ENCODE measurements around the gene ZMYM2. TPM values are rescaled to one million over a fixed set of nuclear protein-coding genes. Genes with fewer than 3 reads are reported as not detected.

ZMYM2 gene
- total and polyA plus RNA-seq, 5 experiments from 2014 or later, result 8.4 to 133 (median 13.7) TPM

DNA sequence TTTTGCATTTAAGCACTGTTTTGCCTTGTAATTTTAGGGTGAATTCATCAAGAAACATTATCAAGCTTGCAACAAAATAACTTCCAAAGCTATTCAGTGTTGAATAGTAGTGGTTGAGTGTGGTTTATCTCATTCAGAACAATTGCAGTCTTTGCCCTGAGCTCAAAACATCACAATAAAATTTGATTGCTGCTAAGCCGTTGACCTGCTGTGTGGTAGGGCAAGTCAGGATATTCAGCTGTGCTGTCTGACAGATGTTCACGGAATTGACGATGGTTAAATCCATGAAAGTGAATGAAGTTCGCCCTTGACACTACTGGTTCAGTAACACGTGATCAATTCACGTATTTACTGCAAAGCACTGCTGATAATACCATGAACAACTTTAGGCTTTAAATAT is 135.4 kb downstream of the ZMYM2 start:
- Mint-ChIP-seq H3K9me3 (no peaks in the 10 kb centered on the region), H3K27ac (no peak overlapping the region), H3K27me3 (peaks cover 0 to 9% (median 3%) of the 10 kb centered on the region in 5 donors), H3K4me1 (peaks cover 0 to 2% (median 0%) of the 10 kb centered on the region in 4 donors), H3K4me3 (no peak overlapping the region), H3K36me3 (no peaks in the 10 kb centered on the region)
- DNase-seq, result no peak
- POLR2A ChIA-PET, result no interaction called here
- ATAC-seq, result no peak

DNA sequence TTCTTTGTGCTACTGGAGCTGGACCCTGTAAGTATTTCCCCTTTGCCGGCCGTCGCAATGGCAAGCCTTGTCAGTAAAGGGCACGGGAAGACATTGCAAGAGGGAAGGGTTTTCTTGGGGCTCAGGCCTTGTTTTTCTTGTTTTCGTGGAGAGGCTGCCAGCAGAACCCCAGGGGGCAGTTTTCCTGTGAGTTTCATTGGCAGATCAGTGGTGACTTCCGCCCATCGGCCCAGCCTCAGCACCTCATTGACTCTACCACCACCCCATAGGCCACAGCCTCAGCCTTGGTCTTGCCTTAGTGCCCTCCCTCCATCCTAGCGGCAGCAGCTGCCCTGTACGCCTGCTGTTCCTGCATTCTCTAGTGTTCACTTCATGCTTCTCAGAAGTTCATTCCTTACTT is 140.8 kb downstream of the ZMYM2 start:
- H3K27ac Mint-ChIP-seq, result no peak overlapping the region
- POLR2A ChIA-PET, result no interaction called here
- peaks cover 0 to 2% (median 0%) of the 10 kb centered on the region in 4 donors for H3K4me1 Mint-ChIP-seq
- ATAC-seq, result no peak
- H3K36me3 Mint-ChIP-seq, result no peaks in the 10 kb centered on the region
- DNase-seq, result no peak
- H3K27me3 Mint-ChIP-seq, result peaks cover 18 to 57% (median 32%) of the 10 kb centered on the region in 5 donors
- no peak overlapping the region for H3K4me3 Mint-ChIP-seq
- no peaks in the 10 kb centered on the region for H3K9me3 Mint-ChIP-seq

DNA sequence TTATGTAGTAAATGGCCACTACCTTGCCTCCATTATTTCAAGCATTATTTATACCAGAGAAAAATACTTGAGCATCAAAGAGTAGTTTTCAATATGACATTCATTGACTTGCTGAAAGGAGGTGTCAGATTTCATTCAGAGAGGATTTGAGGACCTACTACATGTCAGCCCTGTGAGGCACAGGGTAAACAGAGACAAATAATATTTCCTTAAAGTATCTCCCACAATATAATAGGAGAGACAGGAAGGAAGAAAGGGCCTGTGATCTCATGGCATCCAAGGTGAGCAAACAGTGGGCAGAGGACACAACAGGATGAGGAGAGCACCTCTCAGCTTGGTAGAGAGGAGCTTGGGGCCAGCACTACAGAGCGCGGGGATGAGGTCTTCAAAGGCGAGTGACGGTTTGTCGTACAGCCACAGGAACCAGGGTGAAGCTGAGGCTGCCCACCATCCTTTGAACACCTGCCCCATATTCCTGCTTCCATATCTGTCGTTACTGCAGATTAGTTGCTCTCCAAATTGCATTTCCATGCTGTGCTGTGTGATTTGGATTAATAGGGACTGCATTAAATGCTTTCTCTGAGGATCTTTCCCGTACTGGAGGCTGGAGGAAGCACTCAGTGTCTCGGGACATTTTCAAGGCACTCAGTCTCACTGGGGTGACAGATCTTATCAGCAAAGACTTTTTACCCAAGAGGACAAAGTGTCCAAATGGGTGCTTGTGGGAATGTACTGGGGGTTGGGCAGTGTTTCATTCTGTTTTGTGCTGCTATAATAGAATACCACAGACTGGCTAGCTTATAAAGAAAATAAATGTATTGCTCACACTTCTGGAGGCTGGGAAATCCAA is 143.2 kb downstream of the ZMYM2 start:
- H3K9me3 Mint-ChIP-seq, result no peaks in the 10 kb centered on the region
- H3K27ac Mint-ChIP-seq, result no peak overlapping the region
- no peak overlapping the region for H3K4me3 Mint-ChIP-seq
- peaks cover 32 to 74% (median 47%) of the 10 kb centered on the region in 5 donors for H3K27me3 Mint-ChIP-seq
- POLR2A ChIA-PET, result no interaction called here
- peaks cover 0 to 3% (median 0%) of the 10 kb centered on the region in 4 donors for H3K4me1 Mint-ChIP-seq
- ATAC-seq, result no peak
- no peak for DNase-seq
- H3K36me3 Mint-ChIP-seq, result peaks cover 0 to 4% (median 0%) of the 10 kb centered on the region in 3 donors

DNA sequence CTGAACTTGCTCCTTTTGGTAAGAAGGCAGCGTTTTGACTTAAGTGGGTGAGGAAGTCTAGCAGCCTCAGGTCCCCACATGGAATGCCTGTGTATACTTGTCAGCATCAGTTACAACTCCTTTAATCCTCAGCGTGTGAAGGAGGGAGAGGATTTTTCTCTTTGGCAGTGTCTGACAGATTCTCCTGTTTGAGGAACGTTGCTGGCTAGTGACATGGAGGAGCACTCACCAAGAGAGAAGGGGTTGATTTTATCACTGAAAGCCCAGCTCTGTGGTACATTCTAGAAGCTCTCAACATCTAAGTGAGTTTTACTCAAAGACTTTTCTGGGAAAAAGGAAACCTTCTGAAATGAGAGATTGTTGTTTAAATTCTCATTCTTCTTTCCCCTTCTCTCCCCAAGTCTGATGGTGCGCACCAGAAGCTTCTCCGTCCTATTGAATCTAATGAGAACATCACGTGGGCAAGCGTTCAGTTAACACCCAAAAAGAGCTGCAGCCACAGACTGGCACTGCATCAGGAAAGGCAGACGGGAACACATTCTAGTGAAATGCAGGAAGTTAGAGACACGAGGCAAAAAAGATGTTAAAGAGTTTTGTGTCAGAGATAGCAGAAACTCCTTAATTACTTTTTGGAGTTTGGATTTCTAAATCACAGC is 144.1 kb downstream of the ZMYM2 start:
- peaks cover 0 to 3% (median 0%) of the 10 kb centered on the region in 4 donors for H3K4me1 Mint-ChIP-seq
- ATAC-seq (no peak), DNase-seq (no peak)
- H3K4me3 Mint-ChIP-seq, result no peak overlapping the region
- POLR2A ChIA-PET, result no interaction called here
- peaks cover 0 to 4% (median 0%) of the 10 kb centered on the region in 3 donors for H3K36me3 Mint-ChIP-seq
- no peaks in the 10 kb centered on the region for H3K9me3 Mint-ChIP-seq
- no peak overlapping the region for H3K27ac Mint-ChIP-seq
- H3K27me3 Mint-ChIP-seq, result peaks cover 32 to 74% (median 47%) of the 10 kb centered on the region in 5 donors

DNA sequence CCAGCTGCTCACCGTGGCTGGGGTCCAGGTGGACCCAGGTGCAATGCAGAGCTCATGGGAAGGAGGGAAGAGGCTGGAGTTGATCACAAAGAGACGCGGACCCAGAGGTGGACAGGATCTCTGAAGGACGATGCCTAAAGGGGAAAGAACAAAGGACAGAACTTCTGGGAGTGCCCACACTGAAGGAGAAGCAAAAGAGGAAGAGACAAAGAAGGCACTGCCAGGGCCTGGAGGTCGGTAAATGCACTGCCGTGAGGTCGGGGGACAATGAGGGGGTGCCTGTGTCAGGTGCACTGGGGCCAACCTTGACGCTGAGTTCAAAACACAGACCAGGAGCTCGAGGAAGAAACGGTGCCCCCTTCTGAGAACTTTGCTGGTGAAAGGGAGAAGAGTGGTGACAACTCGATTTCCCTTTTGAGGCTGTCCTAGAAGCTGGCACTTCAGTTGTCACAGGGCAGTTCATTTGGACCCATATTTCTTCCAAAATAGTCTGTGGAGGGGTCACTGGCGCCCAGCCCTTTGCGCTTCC is 146.7 kb downstream of the ZMYM2 start:
- peaks cover 0 to 3% (median 0%) of the 10 kb centered on the region in 4 donors for H3K4me1 Mint-ChIP-seq
- no peak for ATAC-seq
- no peaks in the 10 kb centered on the region for H3K9me3 Mint-ChIP-seq
- peaks cover 27 to 52% (median 39%) of the 10 kb centered on the region in 5 donors for H3K27me3 Mint-ChIP-seq
- no peak overlapping the region for H3K27ac Mint-ChIP-seq
- peaks cover 0 to 4% (median 0%) of the 10 kb centered on the region in 3 donors for H3K36me3 Mint-ChIP-seq
- POLR2A ChIA-PET, result no interaction called here
- DNase-seq, result no peak
- H3K4me3 Mint-ChIP-seq, result no peak overlapping the region

DNA sequence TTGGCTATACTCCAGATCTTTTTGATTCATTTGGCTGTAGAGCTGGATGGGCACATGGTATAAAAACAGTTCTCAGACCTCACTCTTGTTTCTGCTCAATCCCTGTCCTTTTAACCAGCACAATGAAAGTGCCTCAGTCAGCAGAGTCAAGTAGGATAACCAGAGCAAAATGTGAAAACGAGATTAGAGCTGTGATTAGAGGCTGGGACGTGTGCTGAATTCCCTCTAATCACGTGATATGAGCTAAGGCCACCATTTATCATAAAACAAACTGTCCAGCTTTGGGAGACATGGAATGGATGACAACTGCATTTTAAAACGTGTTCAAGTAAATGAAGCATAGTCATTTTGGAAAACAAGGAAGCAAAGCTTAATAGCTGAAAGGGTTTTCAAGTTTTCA is 148.2 kb downstream of the ZMYM2 start:
- H3K4me3 Mint-ChIP-seq, result no peak overlapping the region
- ATAC-seq, result no peak
- DNase-seq, result no peak
- H3K27ac Mint-ChIP-seq, result no peak overlapping the region
- peaks cover 0 to 3% (median 0%) of the 10 kb centered on the region in 4 donors for H3K4me1 Mint-ChIP-seq
- POLR2A ChIA-PET, result no interaction called here
- H3K9me3 Mint-ChIP-seq, result no peaks in the 10 kb centered on the region
- H3K36me3 Mint-ChIP-seq, result peaks cover 0 to 4% (median 0%) of the 10 kb centered on the region in 3 donors
- peaks cover 21 to 47% (median 31%) of the 10 kb centered on the region in 5 donors for H3K27me3 Mint-ChIP-seq

DNA sequence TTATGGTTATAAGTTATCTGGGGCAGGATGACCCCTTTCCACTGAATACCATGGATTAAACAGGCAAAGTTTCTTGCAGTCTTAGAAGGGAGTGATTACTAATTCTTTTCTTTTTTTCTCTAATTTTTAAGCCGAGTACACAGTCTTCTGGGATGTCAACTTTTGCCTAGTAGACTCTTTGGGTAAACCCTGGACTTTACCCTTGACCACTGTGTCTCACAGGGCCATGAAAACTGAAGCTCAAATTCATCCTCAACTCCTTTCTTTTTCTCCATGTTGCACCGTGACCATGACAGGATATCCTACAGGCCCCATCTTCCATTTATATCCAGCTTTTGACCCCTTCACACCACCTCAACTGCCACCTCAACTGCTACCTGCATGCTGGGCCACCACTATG is 150.5 kb downstream of the ZMYM2 start:
- POLR2A ChIA-PET, result interaction anchor here (1.3 kb wide), 1 partner anchor 10 kb away, joined by 3 read pairs; no protein-coding TSS in a partner anchor
- no peaks in the 10 kb centered on the region for H3K9me3 Mint-ChIP-seq
- ATAC-seq (no peak), DNase-seq (no peak)
- peaks cover 16 to 30% (median 20%) of the 10 kb centered on the region in 5 donors for H3K27me3 Mint-ChIP-seq
- H3K4me3 Mint-ChIP-seq, result no peak overlapping the region
- peaks cover 0 to 4% (median 0%) of the 10 kb centered on the region in 3 donors for H3K36me3 Mint-ChIP-seq
- peak overlapping the region in 1 of 10 donors; percentile 64 for H3K27ac Mint-ChIP-seq
- peaks cover 0 to 3% (median 0%) of the 10 kb centered on the region in 4 donors for H3K4me1 Mint-ChIP-seq

DNA sequence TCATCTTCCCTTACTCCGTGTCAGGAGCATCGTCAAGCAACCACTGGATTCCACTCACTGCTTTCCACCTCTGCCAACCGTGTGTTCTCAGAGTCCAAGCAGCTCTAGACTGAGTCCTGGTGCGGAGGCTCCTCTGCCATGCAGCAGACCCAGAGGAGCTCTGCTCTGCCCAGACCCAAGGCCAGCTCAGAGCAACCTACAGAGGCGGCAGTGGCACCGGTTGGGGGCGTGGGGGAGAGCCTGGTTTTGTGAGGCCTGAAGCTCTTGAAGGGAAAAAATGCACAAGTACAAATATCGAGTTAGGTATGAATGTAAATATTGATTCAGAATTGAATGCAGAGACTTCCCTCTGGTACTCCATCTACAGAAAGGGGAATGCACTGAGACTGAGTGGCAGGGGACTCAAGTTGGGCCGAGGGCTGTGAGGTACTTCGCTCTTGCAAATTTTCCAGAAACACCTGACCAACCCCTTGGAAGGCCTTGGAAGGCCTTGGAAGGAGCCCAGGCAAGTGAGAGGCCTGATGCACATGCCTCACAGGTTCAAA is 155.6 kb downstream of the ZMYM2 start:
- ATAC-seq, result no peak
- Mint-ChIP-seq H3K4me1 (peaks cover 2 to 5% (median 3%) of the 10 kb centered on the region in 4 donors), H3K27me3 (peaks cover 0 to 10% (median 2%) of the 10 kb centered on the region in 5 donors), H3K36me3 (no peaks in the 10 kb centered on the region), H3K27ac (no peak overlapping the region), H3K9me3 (no peaks in the 10 kb centered on the region), H3K4me3 (no peak overlapping the region)
- POLR2A ChIA-PET, result interaction anchor here (1.1 kb wide), 1 partner anchor 13 kb away, joined by 3 read pairs; no protein-coding TSS in a partner anchor
- DNase-seq, result no peak

DNA sequence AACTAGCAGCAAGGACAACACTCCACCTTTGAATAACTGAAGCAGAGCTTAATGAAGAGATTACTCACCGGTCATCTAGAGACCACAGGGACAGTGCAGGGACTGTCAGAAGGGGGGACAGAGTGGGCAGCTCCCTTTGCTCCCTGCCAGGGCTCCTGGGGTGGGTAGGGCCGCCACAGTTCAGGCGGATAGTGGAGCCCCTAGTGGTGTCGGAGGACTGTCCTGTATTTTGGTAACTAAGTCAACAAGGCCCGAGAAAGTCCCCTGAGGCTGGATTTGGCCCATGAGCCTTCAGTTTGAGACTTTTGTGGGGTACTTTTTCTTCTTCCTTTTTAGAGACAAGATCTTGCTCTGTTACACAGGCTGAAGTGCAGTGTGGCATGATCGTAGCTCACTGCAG is 157.7 kb downstream of the ZMYM2 start:
- peaks cover 13 to 22% (median 15%) of the 10 kb centered on the region in 4 donors for H3K4me1 Mint-ChIP-seq
- peak overlapping the region in 4 of 10 donors; percentile 11 to 43 (median 37) for H3K27ac Mint-ChIP-seq
- POLR2A ChIA-PET, result interaction anchor here (0.9 kb wide), 1 partner anchor 175 kb away, joined by 5 read pairs; no protein-coding TSS in a partner anchor
- DNase-seq (no peak), ATAC-seq (no peak)
- H3K4me3 Mint-ChIP-seq, result peak overlapping the region in 3 of 10 donors; percentile 22 to 52 (median 39)
- H3K36me3 Mint-ChIP-seq, result no peaks in the 10 kb centered on the region
- H3K27me3 Mint-ChIP-seq, result peaks cover 0 to 3% (median 2%) of the 10 kb centered on the region in 5 donors
- no peaks in the 10 kb centered on the region for H3K9me3 Mint-ChIP-seq

DNA sequence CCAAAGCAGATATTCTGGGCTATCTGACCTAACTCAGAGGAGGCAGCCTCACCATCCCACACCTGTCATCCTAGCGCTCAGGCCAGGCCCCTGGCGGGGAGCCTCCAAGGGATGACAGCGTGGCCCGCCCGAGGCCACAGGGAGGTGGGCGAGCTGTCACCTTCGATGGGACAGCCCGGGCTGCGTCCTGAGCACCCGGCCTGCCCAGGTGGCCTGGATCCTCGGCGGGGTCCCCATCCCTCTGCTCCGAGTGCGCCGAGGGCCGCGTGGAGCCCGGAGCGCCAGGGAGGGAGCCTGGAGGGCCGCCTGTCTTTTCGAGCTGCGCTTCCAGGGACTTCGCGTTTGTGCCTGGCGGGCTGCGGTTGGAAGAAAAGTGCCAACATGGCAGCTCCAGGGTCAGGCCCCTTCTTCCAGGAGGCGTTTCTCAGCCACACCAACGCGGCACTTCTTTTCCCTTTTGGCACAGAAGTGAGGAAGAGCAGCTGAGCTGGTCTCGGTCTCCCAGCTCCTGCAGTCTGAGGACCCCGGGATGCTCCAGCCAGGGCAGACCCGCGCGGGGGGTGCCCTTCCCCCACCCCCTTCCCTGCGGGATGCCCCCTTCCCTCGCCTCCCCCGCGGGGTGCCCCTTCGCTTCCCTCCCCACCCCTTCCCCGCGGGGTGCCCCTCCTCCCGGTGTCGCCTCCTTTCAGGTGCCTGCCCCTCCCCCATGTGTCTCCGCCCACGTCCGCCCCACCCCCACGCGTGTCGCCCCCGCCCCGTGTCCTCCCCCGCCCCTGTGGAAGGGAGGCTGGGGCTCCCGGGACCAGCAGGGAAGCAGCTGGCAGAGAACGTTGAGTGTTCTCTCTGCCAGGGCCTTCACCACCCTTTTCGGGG is 160.0 kb downstream of the ZMYM2 start:
- DNase-seq (peak in 7 of 10 donors; percentile 18 to 80 (median 28)), ATAC-seq (peak; percentile 1 to 44)
- H3K27me3 Mint-ChIP-seq, result peaks cover 0 to 4% (median 0%) of the 10 kb centered on the region in 5 donors
- POLR2A ChIA-PET, result interaction anchor here (0.6 to 3.4 kb wide), 7 partner anchors 9 to 357 kb away, joined by 3 to 30 read pairs (median 3); partner anchors contain the start of gene GJA3
- H3K4me1 Mint-ChIP-seq, result peaks cover 14 to 28% (median 16%) of the 10 kb centered on the region in 4 donors
- H3K9me3 Mint-ChIP-seq, result no peaks in the 10 kb centered on the region
- peak overlapping the region; percentile 67 to 97 (median 89) for H3K27ac Mint-ChIP-seq
- peak overlapping the region; percentile 81 to 94 (median 90) for H3K4me3 Mint-ChIP-seq
- H3K36me3 Mint-ChIP-seq, result no peaks in the 10 kb centered on the region

DNA sequence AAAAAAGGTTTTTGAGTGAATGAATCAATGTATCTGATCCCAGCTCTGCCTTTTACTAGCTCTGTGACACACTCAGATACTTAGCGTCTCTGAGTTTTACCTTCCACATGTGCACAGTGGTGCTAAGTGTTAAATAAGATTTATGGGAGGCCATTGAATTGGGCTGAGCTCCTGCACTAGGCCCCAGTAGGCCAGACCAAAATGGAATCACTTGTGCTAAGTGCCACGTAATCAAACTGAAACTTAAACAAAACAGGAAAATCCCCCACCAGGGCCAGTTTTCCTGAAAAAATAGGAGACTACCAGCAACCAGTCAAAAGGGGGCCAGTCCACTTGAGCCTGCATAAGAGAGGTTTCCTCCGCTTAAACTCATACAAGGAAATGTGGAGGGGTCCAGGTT is 161.4 kb downstream of the ZMYM2 start:
- POLR2A ChIA-PET, result interaction anchor here (0.6 to 3.4 kb wide), 3 partner anchors 8 to 356 kb away, joined by 4 to 30 read pairs (median 12); partner anchors contain the start of gene GJA3
- H3K36me3 Mint-ChIP-seq, result no peaks in the 10 kb centered on the region
- ATAC-seq (no peak), DNase-seq (no peak)
- H3K4me3 Mint-ChIP-seq, result peak overlapping the region; percentile 81 to 94 (median 90)
- peak overlapping the region; percentile 67 to 97 (median 88) for H3K27ac Mint-ChIP-seq
- H3K9me3 Mint-ChIP-seq, result no peaks in the 10 kb centered on the region
- H3K4me1 Mint-ChIP-seq, result peaks cover 14 to 28% (median 16%) of the 10 kb centered on the region in 4 donors
- H3K27me3 Mint-ChIP-seq, result peaks cover 4 to 10% (median 5%) of the 10 kb centered on the region in 5 donors

All from naive thymus-derived CD8-positive, alpha-beta T cell (primary cell).